ENCODE results near the gene HTR3A.

GRCh38 chr11:113952588-113952987 is 22.3 kb upstream of the HTR3A start:
- TF ChIP-seq CTCF (conservative IDR thresholded peaks at IDR 0.05; ENCODE audit: low read length) (no peak), EZH2phosphoT487 (IDR thresholded peaks at IDR 0.05; ENCODE audit: borderline replicate concordance) (no peak)

All from Loucy (cell line).